Hematopoietic multipotent progenitor cell treated with erythropoietin and hydrocortisone succinate and interleukin-3 and kit ligand, for 4 days (in vitro differentiated cells): ENCODE results near the gene RERE.
A peak's percentile ranks its signal among the peaks of the same experiment; 100 is the strongest.

Experiments used
- DNase-seq: peaks from one replicate; pipeline ENCODE4 v3.0.0-alpha.2; 2015

RERE gene

GRCh38 chr1:8355439-8356255 lies 461.8 kb downstream of the RERE start:
- DNase-seq, result no peak

- no peak for DNase-seq
Observed at GRCh38 chr1:8354038-8354437, 463.4 kb downstream of the RERE start.

- no peak for DNase-seq
Observed at GRCh38 chr1:8352886-8353785, 464.3 kb downstream of the RERE start.

- no peak for DNase-seq
Observed at GRCh38 chr1:8352471-8352845, 465.0 kb downstream of the RERE start.

GRCh38 chr1:8351693-8352470 lies 465.6 kb downstream of the RERE start:
- DNase-seq, result peak; percentile 47

- no peak for DNase-seq
Observed at GRCh38 chr1:8350914-8351684, 466.3 kb downstream of the RERE start.

- DNase-seq, result no peak
Observed at GRCh38 chr1:8349961-8350360, 467.5 kb downstream of the RERE start.

- DNase-seq, result no peak
Observed at GRCh38 chr1:8349473-8349865, 468.0 kb downstream of the RERE start.

GRCh38 chr1:8348777-8349472 lies 468.5 kb downstream of the RERE start:
- peak; percentile 69 for DNase-seq

- DNase-seq, result no peak
Observed at GRCh38 chr1:8348047-8348776, 469.2 kb downstream of the RERE start.

GRCh38 chr1:8347635-8348034 lies 469.8 kb downstream of the RERE start:
- DNase-seq, result no peak

GRCh38 chr1:8345621-8346415 lies 471.6 kb downstream of the RERE start:
- no peak for DNase-seq

GRCh38 chr1:8344893-8345507 lies 472.4 kb downstream of the RERE start:
- DNase-seq, result no peak

- DNase-seq, result no peak
Observed at GRCh38 chr1:8343464-8344001, 473.9 kb downstream of the RERE start.

GRCh38 chr1:8343044-8343443 lies 474.4 kb downstream of the RERE start:
- DNase-seq, result no peak

GRCh38 chr1:8342325-8342724 lies 475.1 kb downstream of the RERE start:
- DNase-seq, result no peak

- DNase-seq, result no peak
Observed at GRCh38 chr1:8340448-8340847, 477.0 kb downstream of the RERE start.

GRCh38 chr1:8339203-8339600 lies 478.2 kb downstream of the RERE start:
- DNase-seq, result no peak

- DNase-seq, result no peak
Observed at GRCh38 chr1:8338526-8339202, 478.8 kb downstream of the RERE start.
